Measurements from ENCODE around the gene PDIA3.

DNA sequence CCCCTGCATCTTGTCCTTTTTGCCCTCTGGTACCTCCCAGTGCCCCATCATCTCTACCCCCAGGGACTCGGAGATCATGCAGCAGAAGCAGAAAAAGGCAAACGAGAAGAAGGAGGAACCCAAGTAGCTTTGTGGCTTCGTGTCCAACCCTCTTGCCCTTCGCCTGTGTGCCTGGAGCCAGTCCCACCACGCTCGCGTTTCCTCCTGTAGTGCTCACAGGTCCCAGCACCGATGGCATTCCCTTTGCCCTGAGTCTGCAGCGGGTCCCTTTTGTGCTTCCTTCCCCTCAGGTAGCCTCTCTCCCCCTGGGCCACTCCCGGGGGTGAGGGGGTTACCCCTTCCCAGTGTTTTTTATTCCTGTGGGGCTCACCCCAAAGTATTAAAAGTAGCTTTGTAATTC, 47.4 kb downstream of the PDIA3 start:
- TF ChIP-seq POLR2AphosphoS5 (IDR thresholded peaks at IDR 0.05) (no peak), POLR2A (IDR thresholded peaks at IDR 0.05) (no peak)
